ENCODE measurements around the gene LGALS7B.
"Not testable (repeated sequence)": the region's sequence is repeated elsewhere in the genome, so short reads cannot be mapped to it uniquely, and the experiment has no call there.

LGALS7B gene

GRCh38 chr19:38808741-38809140 lies 19.7 kb downstream of the LGALS7B start:
- Histone ChIP-seq H3K27me3 (replicated peaks; ENCODE audit: control insufficient read depth, insufficient read depth, low read length) (no peaks in the 10 kb centered on the region), H3K4me3 (replicated peaks; ENCODE audit: low read depth, low read length) (no peak overlapping the region)

GRCh38 chr19:38809592-38810252 lies 20.7 kb downstream of the LGALS7B start:
- H3K36me3 ChIP-seq (ENCODE audit: control insufficient read depth, insufficient read depth, low read length): no peaks in the 10 kb centered on the region
- no peaks in the 10 kb centered on the region for H3K27me3 ChIP-seq (replicated peaks; ENCODE audit: control insufficient read depth, insufficient read depth, low read length)
- no peak for TF ChIP-seq CTCF (IDR thresholded peaks at IDR 0.05; ENCODE audit: insufficient read depth, low read length, poor library complexity, severe bottlenecking)
- DNase-seq (ENCODE audit: extremely low read depth, insufficient read length): no peak
- H3K4me3 ChIP-seq (replicated peaks; ENCODE audit: low read depth, low read length): no peak overlapping the region

More at GRCh38 chr19:38808741-38809140, 19.7 kb downstream of the LGALS7B start:
- no peak for TF ChIP-seq CTCF (IDR thresholded peaks at IDR 0.05; ENCODE audit: insufficient read depth, low read length, poor library complexity, severe bottlenecking)
- no peaks in the 10 kb centered on the region for H3K36me3 ChIP-seq (ENCODE audit: control insufficient read depth, insufficient read depth, low read length)
- no peak for DNase-seq (ENCODE audit: extremely low read depth, insufficient read length)

- no peaks in the 10 kb centered on the region for H3K27me3 ChIP-seq (replicated peaks; ENCODE audit: control insufficient read depth, insufficient read depth, low read length)
- no peak for DNase-seq (ENCODE audit: extremely low read depth, insufficient read length)
- peaks cover 8% of the 10 kb centered on the region for H3K36me3 ChIP-seq (ENCODE audit: control insufficient read depth, insufficient read depth, low read length)
- TF ChIP-seq CTCF (IDR thresholded peaks at IDR 0.05; ENCODE audit: insufficient read depth, low read length, poor library complexity, severe bottlenecking): no peak
- no peak overlapping the region for H3K4me3 ChIP-seq (replicated peaks; ENCODE audit: low read depth, low read length)
Observed at GRCh38 chr19:38812009-38812840, 23.2 kb downstream of the LGALS7B start.

GRCh38 chr19:38812841-38813320 lies 23.9 kb downstream of the LGALS7B start, which contains the start of gene LGALS4:
TSS of gene LGALS4 (minus strand) at chr19:38812945. CDS start at chr19:38812886, 59 bp downstream.
- H3K4me3 ChIP-seq (replicated peaks; ENCODE audit: low read depth, low read length): no peak within 1 kb of the TSS
- H3K27me3 ChIP-seq (replicated peaks; ENCODE audit: control insufficient read depth, insufficient read depth, low read length): no peaks in the 10 kb centered on the region
- no peak for DNase-seq (ENCODE audit: extremely low read depth, insufficient read length)
- no peak for TF ChIP-seq CTCF (IDR thresholded peaks at IDR 0.05; ENCODE audit: insufficient read depth, low read length, poor library complexity, severe bottlenecking)
- peaks cover 10% of the 10 kb centered on the region for H3K36me3 ChIP-seq (ENCODE audit: control insufficient read depth, insufficient read depth, low read length)

- Histone ChIP-seq H3K27me3 (replicated peaks; ENCODE audit: control insufficient read depth, insufficient read depth, low read length) (no peaks in the 10 kb centered on the region), H3K36me3 (ENCODE audit: control insufficient read depth, insufficient read depth, low read length) (peaks cover 10% of the 10 kb centered on the region), H3K4me3 (replicated peaks; ENCODE audit: low read depth, low read length) (no peak overlapping the region)
- DNase-seq (ENCODE audit: extremely low read depth, insufficient read length): no peak
- no peak for TF ChIP-seq CTCF (IDR thresholded peaks at IDR 0.05; ENCODE audit: insufficient read depth, low read length, poor library complexity, severe bottlenecking)
Observed at GRCh38 chr19:38813323-38813722, 24.3 kb downstream of the LGALS7B start.

- not testable (repeated sequence) for H3K36me3 ChIP-seq (ENCODE audit: control insufficient read depth, insufficient read depth, low read length)
Observed at GRCh38 chr19:38813932-38814331, 24.9 kb downstream of the LGALS7B start.

More at GRCh38 chr19:38813932-38814331, 24.9 kb downstream of the LGALS7B start:
- not testable (repeated sequence) for DNase-seq (ENCODE audit: extremely low read depth, insufficient read length); H3K27me3 ChIP-seq (replicated peaks; ENCODE audit: control insufficient read depth, insufficient read depth, low read length); H3K4me3 ChIP-seq (replicated peaks; ENCODE audit: low read depth, low read length)
